HUDEP-2 (cell line): ENCODE results near the gene ARMS2.

Experiments used
- DNase-seq, 76 experiments: peaks; one replicate each; lab custom pipeline; 2025; ENCODE audit not compliant: unreplicated experiment in 76 of 76; lab: John Stamatoyannopoulos, UW

The ARMS2 gene

DNA sequence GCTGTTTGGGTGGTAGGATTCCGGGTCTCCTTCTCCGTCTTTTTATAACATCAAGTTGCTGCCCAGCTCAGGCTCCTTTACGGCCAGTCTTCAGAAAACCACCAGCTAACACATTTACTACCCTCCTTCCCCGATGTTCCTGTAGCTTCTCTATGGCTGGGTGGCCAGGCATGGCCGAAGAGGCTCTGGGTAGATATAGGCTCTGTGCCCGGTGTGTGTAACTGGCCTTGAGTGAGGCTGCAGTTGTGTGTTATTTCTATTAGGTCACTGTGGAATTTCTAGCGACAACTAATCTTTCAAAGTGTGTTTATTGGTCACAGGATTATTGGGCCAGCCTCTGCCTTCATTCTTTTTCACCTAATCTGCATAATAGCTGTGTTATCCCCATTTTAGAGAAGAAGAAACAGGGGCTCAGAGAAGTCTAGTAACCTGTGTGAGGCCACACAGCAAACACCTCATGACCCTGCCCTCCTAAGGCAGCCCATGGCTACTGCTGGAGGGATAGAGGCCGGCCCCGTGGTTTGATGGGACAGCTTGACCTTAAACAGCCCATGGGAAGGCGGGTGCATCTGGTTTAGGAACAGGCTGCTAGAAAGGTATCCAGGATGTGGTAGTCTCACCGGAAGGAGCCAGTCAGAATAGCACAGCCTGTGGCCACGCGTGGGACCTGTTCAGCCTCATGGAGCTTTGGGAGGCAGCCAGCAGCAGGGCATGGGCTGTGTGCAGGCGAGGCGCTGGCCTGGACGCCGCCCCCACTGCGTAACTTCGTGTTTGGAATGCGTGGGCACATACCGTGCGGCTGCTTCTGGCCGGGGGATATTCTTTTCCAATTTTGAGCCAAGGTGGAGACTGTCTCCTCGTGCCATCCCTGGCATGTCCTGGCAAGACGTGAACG, 36.6 kb downstream of the ARMS2 start:
- DNase-seq = peak in 1 of 76 experiments; percentile 4

DNA sequence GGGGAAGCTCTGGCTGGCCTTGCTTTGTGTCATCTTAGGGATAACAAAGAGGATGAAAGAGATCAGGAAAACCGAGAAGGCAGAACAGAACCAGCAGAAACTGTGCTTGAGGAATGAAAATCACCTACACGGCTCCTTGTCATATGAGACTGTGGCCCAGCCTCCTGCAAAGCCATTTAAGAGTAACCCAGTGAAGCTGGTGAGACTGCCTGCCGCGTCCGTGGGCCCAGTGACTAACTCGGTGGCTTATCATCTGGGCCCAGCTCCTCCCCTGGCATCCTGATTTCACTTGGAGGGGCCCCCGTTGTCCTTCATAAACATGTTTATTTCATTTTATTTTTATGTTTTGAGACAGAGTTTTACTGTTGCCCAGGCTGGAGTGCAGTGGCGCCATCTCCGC, 37.6 kb downstream of the ARMS2 start:
- no peak for DNase-seq

DNA sequence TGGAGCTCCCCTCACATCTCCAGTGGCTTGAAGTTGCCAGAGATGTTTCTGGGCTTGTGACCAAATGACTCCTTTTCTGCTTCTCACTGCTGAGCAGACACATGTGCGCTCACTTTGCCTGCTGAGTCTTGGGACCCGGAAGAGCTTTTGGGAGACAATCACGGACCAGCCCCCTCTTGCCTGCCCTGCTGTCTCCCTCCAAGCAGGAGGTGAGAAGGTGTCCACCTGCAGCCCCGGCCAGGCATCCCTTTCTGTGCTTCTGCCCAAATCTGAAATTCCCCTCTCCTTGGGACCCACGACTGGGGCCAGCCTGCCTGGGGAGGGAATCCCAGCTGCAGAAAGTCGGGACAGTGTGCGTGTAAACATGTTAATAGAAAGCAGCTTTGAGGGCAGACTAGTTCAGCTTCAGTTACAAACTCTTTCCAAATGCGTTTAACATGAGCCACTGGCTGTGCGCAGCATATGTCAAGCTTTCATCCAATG, 38.6 kb downstream of the ARMS2 start:
- DNase-seq = no peak

DNA sequence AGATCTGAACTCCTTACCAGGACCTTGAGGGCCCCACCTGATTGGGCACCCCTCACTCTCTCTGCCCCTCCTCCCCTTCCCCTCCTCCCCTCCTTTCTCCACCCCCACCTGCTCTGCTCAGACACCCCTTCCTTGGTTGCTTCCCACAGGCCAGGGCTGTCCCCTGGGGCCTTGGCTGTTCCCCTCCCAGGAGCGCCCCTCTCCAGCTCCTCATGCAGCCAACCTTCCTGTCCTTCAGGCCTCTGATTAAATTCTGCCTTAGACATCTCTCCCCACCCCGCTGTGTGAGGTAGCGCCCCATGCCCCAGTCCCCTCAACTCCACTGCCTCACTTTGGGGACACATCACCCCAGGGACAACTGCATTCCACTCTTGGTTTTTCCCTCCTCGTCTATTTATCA, 39.3 kb downstream of the ARMS2 start:
- no peak for DNase-seq

DNA sequence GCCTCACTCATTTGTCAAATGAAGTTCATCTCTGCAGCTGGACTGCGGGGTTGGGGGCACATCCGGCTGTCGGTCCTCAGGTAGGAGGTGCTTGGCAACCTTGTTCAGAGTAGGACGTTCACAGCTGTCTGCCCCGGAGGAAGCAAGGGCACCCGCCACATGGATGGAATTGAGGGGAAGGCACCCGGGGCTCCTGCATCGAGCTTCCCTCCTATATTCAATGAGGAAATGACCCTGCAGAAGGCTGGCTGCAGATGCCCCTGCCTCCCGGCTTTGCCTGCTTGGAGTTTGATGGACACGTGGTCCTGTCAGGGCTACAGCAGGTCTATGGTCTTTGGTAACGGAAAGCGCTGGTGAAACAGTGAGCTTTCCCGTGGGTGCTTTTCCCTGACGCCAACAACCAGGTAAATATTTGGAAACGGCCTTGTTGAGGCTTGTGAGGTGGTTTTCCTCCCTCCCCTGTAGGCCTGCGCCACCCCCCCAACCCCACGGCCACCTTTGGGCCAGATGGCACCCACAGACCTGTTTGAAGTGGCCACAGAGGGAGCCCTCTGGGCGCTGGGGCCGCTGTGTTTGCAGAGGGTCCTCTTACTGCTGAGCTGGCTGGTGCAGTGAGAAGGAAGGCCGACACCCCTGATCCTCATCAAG, 39.8 kb downstream of the ARMS2 start:
- DNase-seq = no peak

DNA sequence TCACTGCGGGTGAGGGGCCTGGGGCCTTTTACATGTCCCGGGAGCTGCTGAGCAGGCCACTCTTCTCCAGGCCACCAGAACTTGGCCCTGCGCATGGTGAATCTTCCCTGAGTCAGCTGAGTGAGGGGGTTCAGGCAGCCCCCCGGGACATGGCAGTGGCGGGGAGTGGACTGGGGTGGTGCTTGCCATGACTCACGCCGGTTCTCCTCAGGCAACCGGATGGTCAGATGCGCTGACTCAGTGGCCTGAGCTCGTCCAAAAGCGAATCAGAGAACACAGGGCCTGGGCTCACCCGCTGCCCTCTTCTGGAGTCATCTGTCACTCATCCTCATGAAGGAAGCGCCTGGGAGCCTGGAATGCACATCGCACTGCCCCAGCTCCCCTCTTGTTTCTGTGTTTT, 40.4 kb downstream of the ARMS2 start:
- DNase-seq = no peak

DNA sequence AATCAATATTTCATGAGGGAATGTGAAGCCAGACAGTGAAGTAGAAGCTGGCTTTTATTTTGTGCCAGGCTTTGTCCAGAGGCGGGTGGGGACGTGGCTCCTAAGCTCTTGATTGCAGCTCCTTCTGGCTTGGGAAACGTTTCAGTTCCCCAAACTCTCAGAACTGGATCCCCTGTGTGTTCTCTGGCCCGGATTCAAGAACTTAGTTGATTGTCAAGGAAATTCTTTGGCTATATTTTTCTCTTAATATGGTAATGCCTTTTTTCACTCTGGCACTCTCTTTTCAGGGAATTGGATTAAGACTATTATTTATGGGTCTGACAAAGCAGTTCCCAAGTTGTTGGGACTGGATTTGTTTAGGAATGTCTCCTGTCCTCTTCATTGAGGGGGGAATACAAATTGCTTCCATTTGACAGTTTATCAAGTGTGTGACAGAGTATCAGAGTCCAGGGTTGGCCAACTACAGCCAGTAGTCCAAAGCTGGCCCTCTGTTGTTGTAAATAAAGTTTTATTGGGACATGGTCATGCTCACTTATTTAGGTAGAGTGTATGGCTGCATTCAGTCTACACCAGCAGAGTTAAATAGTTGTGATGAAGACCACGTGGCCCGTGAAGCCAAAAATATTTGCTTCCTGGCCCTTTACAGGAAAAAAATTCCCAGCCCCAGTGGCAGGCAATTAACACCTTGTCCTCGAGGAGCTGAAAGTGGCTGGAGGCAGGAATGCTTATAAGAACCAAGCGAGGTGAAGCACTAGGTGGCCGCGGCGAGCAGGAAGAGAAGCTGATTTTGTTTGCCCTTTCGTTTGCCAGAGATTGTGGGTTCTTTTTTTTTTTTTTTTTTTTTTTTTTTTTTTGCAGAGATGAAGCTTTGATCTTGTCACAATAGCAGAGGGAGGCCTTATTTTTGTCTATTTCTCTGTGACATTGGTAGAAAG, 41.2 kb downstream of the ARMS2 start:
- DNase-seq = no peak

DNA sequence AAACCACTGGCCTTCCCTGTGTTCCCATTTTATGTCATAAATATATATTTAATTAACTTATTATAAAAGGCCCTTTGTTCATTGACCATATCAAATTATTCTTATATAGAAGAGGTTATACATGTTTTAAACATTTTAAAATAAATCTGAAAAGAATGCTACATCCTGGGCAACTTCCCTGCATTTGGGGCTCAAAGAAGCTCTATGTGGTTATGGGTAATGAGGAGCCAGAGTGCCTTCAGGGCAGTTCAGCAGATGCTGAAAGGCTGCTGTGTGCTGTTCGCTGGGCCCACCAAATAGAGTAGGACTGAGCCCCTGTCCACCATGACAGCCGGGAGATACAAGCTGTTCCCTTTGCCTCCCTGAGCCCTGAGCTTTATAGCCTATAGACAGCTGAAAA, 42.8 kb downstream of the ARMS2 start:
- no peak for DNase-seq

DNA sequence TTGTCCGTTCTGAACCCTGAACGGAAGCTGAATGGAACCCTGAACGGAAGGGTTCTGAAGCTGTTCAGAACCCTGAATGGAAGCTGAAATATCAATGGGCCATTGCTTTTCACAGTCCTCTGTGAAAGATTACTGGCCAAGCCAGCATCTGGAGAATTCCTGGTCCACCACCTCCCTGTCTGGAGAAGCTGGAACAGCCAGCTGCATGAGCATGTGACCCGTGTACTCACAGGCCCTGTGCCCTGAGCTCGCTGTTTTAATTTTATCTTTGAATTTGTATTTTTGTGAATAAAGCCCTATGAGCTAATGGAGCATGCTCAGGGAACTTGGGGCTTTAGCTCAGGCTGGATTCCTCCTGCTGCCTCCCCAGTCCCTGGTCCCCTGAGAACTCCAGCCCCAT, 44.1 kb downstream of the ARMS2 start:
- DNase-seq = no peak

DNA sequence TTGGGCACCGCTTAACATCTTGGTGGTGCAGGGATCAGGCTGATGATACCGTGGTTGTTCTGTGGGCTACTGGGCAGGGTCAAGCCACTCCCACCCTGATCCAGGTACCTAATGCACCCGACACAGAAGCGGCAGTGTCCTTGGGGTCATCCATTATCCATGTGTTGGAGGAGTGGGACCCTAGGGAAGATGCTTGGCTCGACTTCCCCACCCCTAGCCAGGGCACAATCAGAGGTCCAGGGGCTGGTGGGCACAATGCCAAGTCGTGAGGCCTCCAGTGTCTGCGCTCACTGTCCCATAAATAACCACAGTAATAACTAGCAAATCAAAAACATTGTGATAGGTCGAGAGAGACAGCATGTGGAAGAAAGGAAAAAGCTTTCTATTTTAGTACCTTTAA, 44.6 kb downstream of the ARMS2 start:
- DNase-seq = no peak

DNA sequence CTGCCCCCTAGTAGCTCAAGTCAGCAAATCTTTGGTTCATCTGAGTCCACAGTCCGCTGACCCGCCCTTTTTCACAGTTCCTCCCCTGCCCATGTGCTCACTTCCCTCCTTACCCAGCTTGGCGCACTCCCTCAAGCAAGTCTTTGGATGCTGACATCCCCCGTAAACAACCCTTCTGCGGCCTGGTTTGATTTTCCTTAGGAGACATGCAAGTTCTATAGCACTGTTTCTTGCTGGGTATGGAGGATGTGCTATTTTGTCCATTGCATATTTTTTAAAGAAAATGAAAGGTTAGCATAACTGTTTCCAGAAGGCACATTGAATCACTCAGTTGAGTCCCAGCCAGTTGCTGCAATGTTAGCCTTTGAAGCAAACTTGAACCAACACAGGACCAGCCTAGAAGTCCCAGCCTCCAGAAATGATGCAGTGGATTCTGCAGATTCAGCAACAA, 45.1 kb downstream of the ARMS2 start:
- DNase-seq = no peak

DNA sequence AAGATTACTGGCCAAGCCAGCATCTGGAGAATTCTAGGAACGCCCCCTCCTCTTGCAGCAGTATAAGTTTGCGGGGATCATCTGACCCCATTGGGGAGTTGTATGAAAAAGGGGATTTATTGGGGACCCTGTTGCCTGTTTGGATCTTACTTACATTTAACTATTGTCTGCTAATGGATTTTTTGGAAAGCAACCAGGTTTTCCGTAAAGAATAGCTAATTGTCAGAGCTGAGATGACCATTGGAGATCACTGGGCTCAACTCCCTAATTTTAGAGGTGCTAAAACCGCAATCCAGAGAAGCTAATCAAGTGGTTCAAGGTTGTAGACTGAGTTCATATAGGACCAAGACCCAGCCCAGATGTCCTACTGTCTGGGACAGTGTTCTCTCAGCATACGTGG, 45.7 kb downstream of the ARMS2 start:
- DNase-seq = no peak

DNA sequence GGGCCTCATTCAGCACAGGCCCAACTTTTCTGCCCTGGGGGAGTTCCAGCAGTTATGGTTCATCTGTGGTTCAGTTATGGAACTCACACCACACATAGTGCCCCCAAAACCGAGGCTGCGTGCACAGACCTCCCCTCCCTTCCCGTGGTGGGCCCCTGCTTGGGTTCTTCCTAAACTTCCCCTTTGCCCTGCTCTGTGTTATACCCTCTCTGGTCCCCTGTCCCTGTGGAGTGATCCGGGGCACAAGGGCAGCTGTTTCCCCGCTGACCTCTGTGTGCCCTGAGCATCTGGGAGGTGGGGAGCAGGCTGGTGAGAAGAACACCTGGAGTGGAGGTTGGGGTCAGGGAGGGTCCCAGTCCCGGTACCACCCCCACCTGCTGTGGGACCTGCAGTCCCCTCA, 46.3 kb downstream of the ARMS2 start:
- DNase-seq = no peak

DNA sequence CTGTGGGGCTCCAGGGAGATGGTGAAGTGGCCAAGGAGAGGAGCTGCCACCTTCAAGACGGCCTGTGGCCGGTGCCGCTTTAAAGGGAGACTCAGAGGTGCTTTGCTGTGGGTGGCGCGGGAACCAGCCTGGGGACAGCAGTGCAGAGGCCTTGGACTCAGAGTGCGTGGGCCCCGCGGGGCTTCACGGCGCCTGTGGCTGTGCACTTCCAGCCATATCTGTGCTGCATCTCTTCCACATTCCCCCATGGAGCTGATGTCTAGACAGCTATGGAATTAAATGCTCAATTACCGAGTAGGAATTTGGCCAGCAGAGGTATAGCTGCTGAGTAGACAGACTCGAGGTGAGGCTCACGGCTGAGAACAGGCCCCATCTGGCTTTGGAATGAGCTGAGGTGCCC, 48.6 kb downstream of the ARMS2 start:
- no peak for DNase-seq

DNA sequence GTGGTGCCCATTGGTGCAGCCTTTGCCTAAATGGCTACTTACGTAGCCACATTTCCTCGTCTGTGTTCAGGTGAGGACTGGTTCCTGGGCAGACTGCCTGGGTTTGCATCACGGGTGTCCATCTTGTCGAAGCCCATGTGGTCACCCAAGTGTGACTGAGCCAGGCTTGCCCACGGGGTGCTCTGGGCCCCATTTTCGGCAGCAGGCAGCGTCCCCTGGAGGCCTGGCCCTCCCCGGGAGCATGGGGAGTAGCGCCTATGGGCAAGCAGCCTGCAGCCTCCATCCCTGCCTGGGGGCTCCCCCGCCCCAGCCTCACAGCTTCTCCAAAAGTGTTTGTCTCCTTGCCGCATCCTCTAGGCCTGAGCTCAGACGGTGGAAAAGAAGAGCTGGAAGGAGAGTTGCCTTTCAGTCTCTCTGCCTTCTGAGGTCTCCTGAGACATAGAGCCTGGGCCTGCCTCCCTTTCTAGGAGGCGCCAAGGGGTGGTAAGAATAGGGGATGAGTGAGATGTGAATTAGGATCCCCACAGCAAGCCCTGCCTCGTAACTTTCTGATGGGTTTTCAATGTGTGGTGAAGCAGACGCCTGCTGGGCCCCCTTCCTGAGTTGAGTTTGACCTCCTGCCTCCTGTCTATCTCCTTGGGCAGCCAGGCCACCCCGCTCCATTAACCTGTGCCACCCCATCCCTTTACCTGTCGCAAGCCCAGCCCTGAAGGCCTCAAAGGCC, 49.6 kb downstream of the ARMS2 start:
- DNase-seq = no peak

DNA sequence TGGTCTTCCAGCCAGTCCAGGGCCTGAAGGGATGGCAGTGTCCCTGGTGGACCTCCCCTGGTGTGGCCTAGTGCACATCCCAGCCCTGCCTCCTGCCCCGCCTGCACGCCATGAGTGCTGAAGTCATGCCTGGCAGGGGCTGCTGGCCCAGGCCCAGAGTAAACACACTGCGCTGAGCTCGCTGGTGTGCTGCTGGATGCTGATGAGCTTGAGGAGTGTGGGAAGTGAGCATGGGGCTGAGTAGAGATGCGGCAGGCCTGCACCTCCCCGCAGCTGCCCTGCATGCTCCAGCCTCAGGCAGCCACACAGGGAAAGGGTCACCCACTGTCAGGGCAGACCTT, 50.1 kb downstream of the ARMS2 start:
- no peak for DNase-seq

DNA sequence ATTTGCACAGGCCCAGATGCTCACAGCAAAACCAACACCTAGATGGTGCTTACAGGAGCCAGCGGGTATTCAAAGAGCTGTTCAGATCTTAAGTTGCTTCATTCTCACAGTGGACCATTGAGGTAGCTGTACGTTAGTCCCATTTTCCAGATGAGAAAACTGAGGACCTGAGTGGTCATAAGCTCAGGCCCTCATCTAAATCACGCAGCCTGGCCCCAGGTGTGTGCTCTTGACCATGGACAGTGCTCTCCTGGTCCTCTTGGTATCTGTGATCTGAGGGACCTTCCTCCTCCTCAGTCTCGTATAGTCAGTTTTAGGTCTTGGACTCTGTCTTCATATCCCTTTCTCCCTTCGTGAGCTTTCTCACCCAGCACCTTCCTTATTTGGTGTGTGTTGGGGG, 50.6 kb downstream of the ARMS2 start:
- DNase-seq = no peak

DNA sequence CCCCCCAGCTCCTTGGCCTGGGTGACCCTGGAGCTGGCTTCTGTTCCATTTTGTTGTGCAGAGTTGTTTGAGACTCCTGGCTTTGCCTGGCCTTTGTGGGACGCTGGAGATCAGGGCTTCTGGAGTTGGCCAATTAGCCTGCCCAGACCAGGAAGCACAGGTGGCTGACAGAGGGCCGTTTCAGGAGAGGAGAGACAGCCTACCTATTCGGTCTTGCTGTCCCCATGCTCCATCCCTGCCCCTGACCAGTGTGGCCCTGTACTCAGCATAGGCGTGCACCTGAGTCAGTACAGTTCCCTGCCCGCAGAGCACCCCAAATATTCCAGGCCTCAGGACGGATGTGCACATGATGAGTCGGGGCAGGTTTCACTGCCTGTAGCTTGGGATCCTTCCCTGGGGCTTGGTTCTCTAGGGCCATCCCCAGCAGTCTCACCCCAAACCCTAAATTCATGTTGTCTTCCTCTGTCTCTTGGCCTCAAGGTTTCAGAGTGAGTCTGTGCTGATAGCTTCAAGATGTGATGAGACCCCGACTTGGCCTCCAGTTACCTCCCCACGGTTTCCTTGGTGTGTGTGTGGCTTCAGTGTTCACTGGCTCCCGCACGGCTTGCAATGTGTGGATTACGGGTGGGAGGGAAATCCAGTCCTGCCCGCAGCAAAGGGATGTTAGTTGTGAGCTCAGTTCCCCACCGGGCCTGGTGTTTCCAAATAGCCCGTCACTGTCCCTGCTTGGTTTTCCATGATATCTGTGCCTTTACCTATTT, 51.6 kb downstream of the ARMS2 start:
- no peak for DNase-seq
